ENCODE measurements around the gene RBP5.

- TF ChIP-seq GATA3 (IDR thresholded peaks at IDR 0.05; ENCODE audit: low read depth, low read length) = no peak
- TF ChIP-seq GATA2 (IDR thresholded peaks at IDR 0.05; ENCODE audit: low read depth, low read length) = no peak
Measured at GRCh38 chr12:7136071-7136470, 7.4 kb upstream of the RBP5 start.

Measured in SH-SY5Y (cell line).